Endothelial cell of umbilical vein (primary cell): ENCODE measurements around the gene GJB4.

ENCODE experiments used
- EZH2 ChIP-seq: IDR thresholded peaks from 2 replicates; pipeline ENCODE4 v1.6.1; 2012; ENCODE audit warnings: borderline replicate concordance, low read depth, mild to moderate bottlenecking, moderate library complexity, low read length, inconsistent platforms; ENCODE audit not compliant: severe bottlenecking
- FOS ChIP-seq: IDR thresholded peaks from 2 replicates; pipeline ENCODE4 v1.6.1; 2011; ENCODE audit warnings: mild to moderate bottlenecking, low read length, moderate library complexity, borderline replicate concordance; ENCODE audit not compliant: insufficient read depth
- GATA2 ChIP-seq: IDR thresholded peaks from 2 replicates; pipeline ENCODE4 v1.7.0; 2011; ENCODE audit warnings: low read depth, mild to moderate bottlenecking, moderate library complexity, mixed read lengths, low read length; ENCODE audit not compliant: insufficient read length, insufficient read depth
- JUN ChIP-seq: IDR thresholded peaks from 2 replicates; pipeline ENCODE4 v1.6.1; 2011; ENCODE audit warnings: borderline replicate concordance, low read depth; ENCODE audit not compliant: insufficient read length, insufficient read depth
- MAX ChIP-seq: IDR thresholded peaks from 2 replicates; pipeline ENCODE4 v1.6.1; 2011; ENCODE audit not compliant: insufficient read depth, insufficient read length
- MYC ChIP-seq: IDR thresholded peaks from one replicate; pipeline ENCODE4 v1.6.1; 2011; ENCODE audit warnings: mild to moderate bottlenecking, low read depth, low read length
- POLR2A ChIP-seq: IDR thresholded peaks from 2 replicates; pipeline ENCODE4 v1.6.1; 2012; ENCODE audit warnings: low read depth, mild to moderate bottlenecking, control low read depth, low read length
- POLR2AphosphoS5 ChIP-seq: IDR thresholded peaks from 2 replicates; pipeline ENCODE4 v1.6.1; 2012; ENCODE audit warnings: low read depth, mild to moderate bottlenecking, control low read depth, low read length, moderate library complexity; ENCODE audit not compliant: insufficient read depth
- TF ChIP-seq, protein P1 (sequence below), 2 donors: IDR thresholded peaks; 1 replicate in 1 of 2; 2 replicates in 1 of 2; pipeline ENCODE4 v1.5.1; 2011; ENCODE audit warnings: low read length in 2 of 2, mild to moderate bottlenecking in 2 of 2, moderate library complexity in 2 of 2, control low read depth in 1 of 2, inconsistent platforms in 1 of 2, low read depth in 1 of 2; ENCODE audit not compliant: insufficient read depth in 1 of 2; ENCODE audit errors: extremely low read depth in 1 of 2

DNA sequence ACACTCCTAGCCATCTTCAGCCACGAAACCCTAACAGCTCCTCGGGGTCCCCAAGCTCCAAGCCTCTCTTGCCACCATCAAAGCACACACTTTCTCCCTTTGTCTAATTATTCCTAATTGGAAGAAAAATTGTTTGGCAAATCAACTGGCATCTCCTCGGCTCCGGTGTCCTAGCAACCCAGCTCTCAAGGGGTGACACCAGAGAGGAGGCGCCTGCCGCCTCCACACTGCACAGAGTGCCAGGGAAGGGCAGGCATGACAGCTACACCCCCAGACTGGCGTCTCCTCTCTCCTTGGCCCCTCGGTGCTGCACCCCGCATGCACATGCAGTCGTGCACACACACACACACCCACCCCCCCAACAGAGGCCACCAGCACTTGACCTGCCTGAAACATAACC, 22.8 kb upstream of the GJB4 start:
- TF ChIP-seq, protein P1, sequence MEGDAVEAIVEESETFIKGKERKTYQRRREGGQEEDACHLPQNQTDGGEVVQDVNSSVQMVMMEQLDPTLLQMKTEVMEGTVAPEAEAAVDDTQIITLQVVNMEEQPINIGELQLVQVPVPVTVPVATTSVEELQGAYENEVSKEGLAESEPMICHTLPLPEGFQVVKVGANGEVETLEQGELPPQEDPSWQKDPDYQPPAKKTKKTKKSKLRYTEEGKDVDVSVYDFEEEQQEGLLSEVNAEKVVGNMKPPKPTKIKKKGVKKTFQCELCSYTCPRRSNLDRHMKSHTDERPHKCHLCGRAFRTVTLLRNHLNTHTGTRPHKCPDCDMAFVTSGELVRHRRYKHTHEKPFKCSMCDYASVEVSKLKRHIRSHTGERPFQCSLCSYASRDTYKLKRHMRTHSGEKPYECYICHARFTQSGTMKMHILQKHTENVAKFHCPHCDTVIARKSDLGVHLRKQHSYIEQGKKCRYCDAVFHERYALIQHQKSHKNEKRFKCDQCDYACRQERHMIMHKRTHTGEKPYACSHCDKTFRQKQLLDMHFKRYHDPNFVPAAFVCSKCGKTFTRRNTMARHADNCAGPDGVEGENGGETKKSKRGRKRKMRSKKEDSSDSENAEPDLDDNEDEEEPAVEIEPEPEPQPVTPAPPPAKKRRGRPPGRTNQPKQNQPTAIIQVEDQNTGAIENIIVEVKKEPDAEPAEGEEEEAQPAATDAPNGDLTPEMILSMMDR (IDR thresholded peaks at IDR 0.05; ENCODE audit: extremely low read depth in 1 of 2, insufficient read depth in 1 of 2, low read depth in 1 of 2, low read length in 2 of 2), result no peak
- no peak for TF ChIP-seq POLR2A
- TF ChIP-seq POLR2AphosphoS5, result no peak
- TF ChIP-seq MAX, result no peak
- TF ChIP-seq FOS, result no peak
- no peak for TF ChIP-seq EZH2
- no peak for TF ChIP-seq MYC
- TF ChIP-seq JUN, result no peak
- no peak for TF ChIP-seq GATA2
